Measurements from ENCODE around the gene LILRA5.

GRCh38 chr19:54297759-54298305, 15.1 kb downstream of the LILRA5 start:
- TF ChIP-seq CTCF (IDR thresholded peaks at IDR 0.05; ENCODE audit: low read length) (no peak), EZH2 (optimal IDR thresholded peaks at IDR 0.05; ENCODE audit: low read depth, low read length) (no peak), EZH2phosphoT487 (IDR thresholded peaks at IDR 0.05; ENCODE audit: low read length) (no peak)
